A673 (cell line): ENCODE measurements around the gene CMTM7. TPM values are rescaled to one million over a fixed set of nuclear protein-coding genes. Genes with fewer than 3 reads are reported as not detected.
"Not testable (repeated sequence)": the region's sequence is repeated elsewhere in the genome, so short reads cannot be mapped to it uniquely, and the experiment has no call there.

Experiments
- BruUV-seq: library from RNA; stranded (reverse); fragments of 400-500 nt; replicated peaks from 2 replicates; lab custom pipeline; 2021; lab: Mats Ljungman, UMichigan
- CTCF ChIA-PET: fragments of 300-600 bp; sonication (Branson Sonifier 250); formaldehyde crosslinking; loops from one replicate; lab custom pipeline; 2022; ENCODE audit warnings: antibody characterized with exemption; lab: Charles Lee
- POLR2A ChIA-PET: fragments of 300-600 bp; sonication (Branson Sonifier 250); formaldehyde crosslinking; loops from one replicate; lab custom pipeline; 2022; ENCODE audit warnings: antibody characterized with exemption; ENCODE audit not compliant: low non-redundant PET; lab: Charles Lee
- DNase-seq: peaks from one replicate; pipeline ENCODE4 v3.0.0-alpha.2; 2015; ENCODE audit warnings: low spot score
- H3K27ac ChIP-seq: fragments of 200-600 bp; sonication (generic); 2 replicates; pipeline ENCODE4 v1.5.1; 2016; ENCODE audit warnings: mixed run types, low read depth, mild to moderate bottlenecking, mixed read lengths, antibody characterized with exemption, low read length; ENCODE audit not compliant: poor library complexity, severe bottlenecking
- H3K27me3 ChIP-seq: fragments of 200-600 bp; sonication (generic); replicated peaks from 2 replicates; pipeline ENCODE4 v1.6.1; 2017; ENCODE audit warnings: mixed run types, low read depth, mild to moderate bottlenecking, mixed read lengths, antibody characterized with exemption, low read length; ENCODE audit not compliant: insufficient read depth, poor library complexity
- H3K36me3 ChIP-seq: fragments of 200-600 bp; sonication (generic); 2 replicates; pipeline ENCODE4 v1.6.1; 2016; ENCODE audit warnings: mixed run types, mild to moderate bottlenecking, mixed read lengths, antibody characterized with exemption, low read length; ENCODE audit not compliant: insufficient read depth, poor library complexity, severe bottlenecking
- H3K4me1 ChIP-seq: fragments of 200-600 bp; sonication (generic); 2 replicates; pipeline ENCODE4 v1.6.1; 2017; ENCODE audit warnings: mixed run types, mild to moderate bottlenecking, mixed read lengths, antibody characterized with exemption, low read length; ENCODE audit not compliant: insufficient read depth, poor library complexity, severe bottlenecking
- H3K4me3 ChIP-seq: fragments of 200-600 bp; sonication (generic); 2 replicates; pipeline ENCODE4 v1.5.1; 2016; ENCODE audit warnings: low read depth, mixed run types, mild to moderate bottlenecking, mixed read lengths, low read length; ENCODE audit not compliant: poor library complexity, severe bottlenecking
- H3K9me3 ChIP-seq: fragments of 200-600 bp; sonication (generic); 2 replicates; pipeline ENCODE4 v1.6.1; 2016; ENCODE audit warnings: mixed run types, low read depth, mild to moderate bottlenecking, mixed read lengths, antibody characterized with exemption, low read length; ENCODE audit not compliant: poor library complexity, severe bottlenecking
- EZH2 ChIP-seq: fragments of 200-600 bp; sonication (generic); IDR thresholded peaks from 2 replicates; pipeline ENCODE4 v1.6.1; 2017; ENCODE audit warnings: borderline replicate concordance, low read depth, mild to moderate bottlenecking, mixed read lengths, antibody characterized with exemption, low read length; ENCODE audit not compliant: poor library complexity, severe bottlenecking
- intact Hi-C: fragments of 100-400 bp; cut with micrococcal nuclease; formaldehyde crosslinking; loops from one replicate; pipeline ENCODE4 v1.10.0; 2022; ENCODE audit not compliant: unreplicated experiment
- total RNA-seq: library from RNA; stranded (reverse); gene quantifications from 2 replicates; pipeline ENCODE4 v1.2.3, GENCODE V29; 2021
- TF ChIP-seq, protein P1 (sequence below): fragments of 300-800, 200-600 bp; sonication (generic); conservative IDR thresholded peaks from 2 replicates; pipeline ENCODE4 v1.5.1; 2017; ENCODE audit warnings: low read depth, mild to moderate bottlenecking, antibody characterized with exemption, low read length, moderate library complexity, mixed read lengths

CMTM7 gene
- total RNA-seq, 1 experiment from 2014 or later = not detected

DNA sequence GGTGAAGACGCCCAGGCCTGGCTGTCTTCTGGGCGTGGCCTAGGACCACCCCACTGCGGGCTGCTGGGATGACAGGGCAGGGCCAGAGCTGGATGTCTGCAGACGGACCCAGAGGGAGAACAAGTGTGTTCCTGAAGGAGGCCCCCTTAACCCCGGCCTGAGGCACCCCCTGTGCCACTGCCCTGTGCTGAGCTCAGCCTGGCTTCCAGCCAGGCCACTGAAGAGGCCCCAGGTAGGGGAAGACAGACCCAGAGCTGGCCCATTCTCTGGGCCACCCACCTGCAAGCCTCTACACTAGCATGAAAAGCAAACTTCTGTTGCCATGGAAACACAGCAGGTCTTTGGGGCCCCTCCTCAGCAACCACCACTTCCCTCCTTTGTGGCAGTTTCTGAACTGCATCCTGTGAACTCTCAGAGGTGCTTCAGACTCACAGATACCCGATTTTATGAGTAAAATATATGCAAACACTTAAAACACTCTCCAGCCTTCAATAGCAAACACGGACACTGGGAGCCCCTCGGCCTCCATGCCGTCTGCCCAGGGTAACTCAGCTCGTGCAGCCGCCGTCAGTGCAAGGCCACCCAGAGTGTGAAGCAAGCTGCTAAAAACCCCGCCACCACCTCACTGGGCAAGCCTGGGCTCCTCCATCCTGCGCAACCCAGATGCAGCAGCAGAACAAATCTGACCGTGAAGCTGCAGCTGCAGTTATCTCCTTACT is 68.5 kb downstream of the CMTM7 start:
- BruUV-seq = no TSS peak
- H3K27ac ChIP-seq = no peak overlapping the region
- H3K4me1 ChIP-seq = no peaks in the 10 kb centered on the region
- H3K36me3 ChIP-seq = no peaks in the 10 kb centered on the region
- H3K4me3 ChIP-seq = no peak overlapping the region
- TF ChIP-seq EZH2 = no peak
- TF ChIP-seq, protein P1, sequence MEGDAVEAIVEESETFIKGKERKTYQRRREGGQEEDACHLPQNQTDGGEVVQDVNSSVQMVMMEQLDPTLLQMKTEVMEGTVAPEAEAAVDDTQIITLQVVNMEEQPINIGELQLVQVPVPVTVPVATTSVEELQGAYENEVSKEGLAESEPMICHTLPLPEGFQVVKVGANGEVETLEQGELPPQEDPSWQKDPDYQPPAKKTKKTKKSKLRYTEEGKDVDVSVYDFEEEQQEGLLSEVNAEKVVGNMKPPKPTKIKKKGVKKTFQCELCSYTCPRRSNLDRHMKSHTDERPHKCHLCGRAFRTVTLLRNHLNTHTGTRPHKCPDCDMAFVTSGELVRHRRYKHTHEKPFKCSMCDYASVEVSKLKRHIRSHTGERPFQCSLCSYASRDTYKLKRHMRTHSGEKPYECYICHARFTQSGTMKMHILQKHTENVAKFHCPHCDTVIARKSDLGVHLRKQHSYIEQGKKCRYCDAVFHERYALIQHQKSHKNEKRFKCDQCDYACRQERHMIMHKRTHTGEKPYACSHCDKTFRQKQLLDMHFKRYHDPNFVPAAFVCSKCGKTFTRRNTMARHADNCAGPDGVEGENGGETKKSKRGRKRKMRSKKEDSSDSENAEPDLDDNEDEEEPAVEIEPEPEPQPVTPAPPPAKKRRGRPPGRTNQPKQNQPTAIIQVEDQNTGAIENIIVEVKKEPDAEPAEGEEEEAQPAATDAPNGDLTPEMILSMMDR = no peak
- POLR2A ChIA-PET = no interaction called here
- intact Hi-C loops = no loop called here
- no peak for DNase-seq
- CTCF ChIA-PET = no interaction called here
- H3K9me3 ChIP-seq = no peaks in the 10 kb centered on the region
- no peaks in the 10 kb centered on the region for H3K27me3 ChIP-seq

DNA sequence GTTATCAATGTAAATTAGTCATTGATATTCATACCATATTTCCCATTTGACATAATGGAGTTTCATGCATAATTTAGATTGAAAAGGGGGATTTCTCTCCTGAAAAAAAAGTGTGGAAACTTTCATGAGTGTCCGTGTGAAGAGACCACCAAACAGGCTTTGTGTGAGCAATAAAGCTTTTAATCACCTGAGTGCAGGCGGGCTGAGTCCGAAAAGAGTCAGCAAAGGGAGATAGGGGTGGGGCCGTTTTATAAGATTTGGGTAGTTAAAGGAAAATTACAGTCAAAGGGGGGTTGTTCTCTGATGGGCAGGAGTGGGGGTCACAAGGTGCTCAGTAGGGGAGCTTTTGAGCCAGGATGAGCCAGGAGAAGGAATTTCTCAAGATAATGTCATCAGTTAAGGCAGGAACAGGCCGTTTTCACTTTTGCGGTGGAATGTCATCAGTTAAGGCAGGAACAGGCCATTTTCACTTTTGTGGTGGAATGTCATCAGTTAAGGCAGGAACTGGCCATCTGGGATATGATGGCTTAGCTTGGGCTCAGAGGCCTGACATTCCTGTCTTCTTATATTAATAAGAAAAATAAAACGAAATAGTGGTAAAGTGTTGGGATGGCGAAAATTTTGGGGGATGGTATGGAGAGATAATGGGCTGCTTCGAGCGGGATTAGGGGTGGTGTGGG is 69.3 kb downstream of the CMTM7 start:
- H3K9me3 ChIP-seq, H3K27ac ChIP-seq, H3K27me3 ChIP-seq, POLR2A ChIA-PET, BruUV-seq, CTCF ChIA-PET, H3K36me3 ChIP-seq, intact Hi-C loops, H3K4me3 ChIP-seq, H3K4me1 ChIP-seq, DNase-seq: not testable (repeated sequence)

DNA sequence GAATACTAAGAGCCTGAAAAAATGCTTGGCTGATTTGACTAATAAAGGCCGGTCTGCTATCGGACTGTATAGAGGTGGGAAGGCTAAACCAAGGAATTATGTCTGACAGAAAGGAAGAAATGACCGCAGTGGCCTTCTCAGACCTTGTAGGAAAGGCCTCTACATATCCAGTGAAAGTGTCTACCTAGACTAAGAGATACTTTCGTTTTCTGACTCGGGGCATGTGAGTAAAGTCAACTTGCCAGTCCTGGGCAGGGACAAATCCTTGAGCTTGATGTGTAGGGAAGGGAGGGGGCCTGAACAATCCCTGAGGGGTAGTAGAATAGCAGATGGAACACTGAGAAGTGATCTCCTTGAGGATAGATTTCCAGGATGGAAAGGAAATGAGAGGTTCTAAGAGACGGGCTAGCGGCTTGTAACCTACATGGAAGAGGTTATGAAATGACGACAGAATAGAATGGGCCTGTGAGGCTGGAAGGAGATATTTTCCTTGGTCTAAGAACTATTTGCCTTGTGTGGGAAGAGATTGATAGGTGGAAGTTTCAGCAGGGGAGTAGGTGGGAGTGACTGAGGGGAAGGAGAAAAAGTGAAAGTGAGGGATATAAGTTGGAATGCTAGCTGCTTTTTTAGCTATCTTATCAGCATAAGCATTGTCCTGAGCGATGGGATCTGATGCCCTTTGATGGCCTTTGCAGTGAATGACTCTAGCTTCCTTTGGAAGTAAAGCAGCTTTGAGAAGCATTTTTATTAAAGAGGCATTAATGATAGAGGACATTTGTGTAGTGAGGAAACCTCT is 70.7 kb downstream of the CMTM7 start:
- POLR2A ChIA-PET, DNase-seq, H3K4me3 ChIP-seq, intact Hi-C loops, H3K4me1 ChIP-seq, H3K36me3 ChIP-seq, H3K9me3 ChIP-seq, BruUV-seq, CTCF ChIA-PET, H3K27me3 ChIP-seq, H3K27ac ChIP-seq: not testable (repeated sequence)

DNA sequence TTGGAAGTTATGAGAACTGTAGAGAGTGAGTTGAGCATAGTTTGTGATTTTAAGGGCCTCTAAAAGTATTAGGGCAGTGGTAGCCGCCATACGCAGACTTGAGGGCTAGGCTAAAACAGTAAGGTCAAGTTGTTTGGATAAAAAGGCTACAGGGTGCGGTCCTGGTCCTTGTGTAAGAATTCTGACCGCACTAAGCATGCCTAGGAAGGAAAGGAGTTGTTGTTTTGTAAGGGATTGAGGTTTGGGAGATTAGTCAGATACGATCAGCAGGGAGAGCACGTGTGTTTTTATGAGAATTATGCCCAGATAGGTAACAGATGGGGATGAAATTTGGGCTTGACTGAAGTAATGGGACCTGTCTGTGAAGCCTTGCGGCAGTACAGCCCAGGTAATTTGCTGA is 71.8 kb downstream of the CMTM7 start:
- BruUV-seq, DNase-seq, H3K27me3 ChIP-seq, CTCF ChIA-PET, H3K36me3 ChIP-seq, intact Hi-C loops, H3K9me3 ChIP-seq, POLR2A ChIA-PET, H3K27ac ChIP-seq, H3K4me3 ChIP-seq, H3K4me1 ChIP-seq: not testable (repeated sequence)

DNA sequence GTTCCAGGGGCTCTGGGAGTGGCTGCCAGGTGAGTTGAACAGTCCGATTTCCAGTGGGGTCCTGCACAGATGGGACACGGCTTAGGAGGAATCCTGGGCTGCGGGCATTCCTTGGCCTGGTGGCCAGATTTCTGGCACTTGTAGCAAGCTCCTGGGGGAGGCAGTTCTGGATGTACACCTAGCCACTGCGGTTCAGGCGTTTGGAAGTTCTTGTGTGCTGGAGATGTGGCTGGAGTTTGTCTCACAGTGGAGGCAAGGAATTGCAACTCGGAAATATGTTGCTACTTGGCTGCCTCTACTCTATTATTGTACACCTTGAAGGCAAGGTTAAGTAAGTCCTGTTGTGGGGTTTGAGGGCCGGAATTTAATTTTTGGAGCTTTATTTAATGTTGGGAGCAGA is 73.1 kb downstream of the CMTM7 start:
- H3K27ac ChIP-seq, BruUV-seq, H3K27me3 ChIP-seq, H3K4me1 ChIP-seq, POLR2A ChIA-PET, CTCF ChIA-PET, H3K4me3 ChIP-seq, H3K36me3 ChIP-seq, DNase-seq, H3K9me3 ChIP-seq: not testable (repeated sequence)
- intact Hi-C loops = loop anchor here (5.0 kb wide), 1 partner anchor 167 kb away; no protein-coding TSS in a partner anchor

DNA sequence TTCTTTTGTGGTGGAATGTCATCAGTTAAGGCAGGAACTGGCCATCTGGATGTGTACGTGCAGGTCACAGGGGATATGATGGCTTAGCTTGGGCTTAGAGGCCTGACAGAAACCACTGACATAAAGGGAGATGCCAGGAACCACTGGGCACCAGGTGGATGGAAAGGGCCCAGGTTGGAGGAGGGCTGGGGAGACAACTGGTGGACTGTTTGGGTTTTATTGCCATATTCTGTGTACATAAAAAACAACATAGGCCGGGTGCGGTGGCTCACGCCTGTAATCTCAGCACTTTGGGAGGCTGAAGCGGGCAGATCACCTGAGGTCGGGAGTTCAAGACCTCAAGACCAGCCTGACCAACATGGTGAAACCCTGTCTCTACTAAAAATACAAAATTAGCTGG is 75.2 kb downstream of the CMTM7 start:
- POLR2A ChIA-PET, BruUV-seq, H3K4me1 ChIP-seq, H3K27ac ChIP-seq, H3K27me3 ChIP-seq, H3K9me3 ChIP-seq, H3K4me3 ChIP-seq, H3K36me3 ChIP-seq, DNase-seq: not testable (repeated sequence)
- CTCF ChIA-PET = interaction anchor here (1.4 kb wide), 1 partner anchor 91 kb away, joined by 19 read pairs; no protein-coding TSS in a partner anchor
- intact Hi-C loops = loop anchor here (5.0 kb wide), 1 partner anchor 170 kb away; no protein-coding TSS in a partner anchor
